HG03039 (cell line): Measurements from ENCODE around the gene PHLDA3.
"Not testable (repeated sequence)": the region's sequence is repeated elsewhere in the genome, so short reads cannot be mapped to it uniquely, and the experiment has no call there.

Source experiments
- ATAC-seq: cut with Tn5 transposase; IDR thresholded peaks from one replicate; pipeline ENCODE4 v1.9.1; 2021; ENCODE audit warnings: mild to moderate bottlenecking, moderate library complexity; ENCODE audit not compliant: unreplicated experiment

Gene PHLDA3

GRCh38 chr1:201504179-201504631 is 35.2 kb upstream of the PHLDA3 start:
- no peak for ATAC-seq

DNA sequence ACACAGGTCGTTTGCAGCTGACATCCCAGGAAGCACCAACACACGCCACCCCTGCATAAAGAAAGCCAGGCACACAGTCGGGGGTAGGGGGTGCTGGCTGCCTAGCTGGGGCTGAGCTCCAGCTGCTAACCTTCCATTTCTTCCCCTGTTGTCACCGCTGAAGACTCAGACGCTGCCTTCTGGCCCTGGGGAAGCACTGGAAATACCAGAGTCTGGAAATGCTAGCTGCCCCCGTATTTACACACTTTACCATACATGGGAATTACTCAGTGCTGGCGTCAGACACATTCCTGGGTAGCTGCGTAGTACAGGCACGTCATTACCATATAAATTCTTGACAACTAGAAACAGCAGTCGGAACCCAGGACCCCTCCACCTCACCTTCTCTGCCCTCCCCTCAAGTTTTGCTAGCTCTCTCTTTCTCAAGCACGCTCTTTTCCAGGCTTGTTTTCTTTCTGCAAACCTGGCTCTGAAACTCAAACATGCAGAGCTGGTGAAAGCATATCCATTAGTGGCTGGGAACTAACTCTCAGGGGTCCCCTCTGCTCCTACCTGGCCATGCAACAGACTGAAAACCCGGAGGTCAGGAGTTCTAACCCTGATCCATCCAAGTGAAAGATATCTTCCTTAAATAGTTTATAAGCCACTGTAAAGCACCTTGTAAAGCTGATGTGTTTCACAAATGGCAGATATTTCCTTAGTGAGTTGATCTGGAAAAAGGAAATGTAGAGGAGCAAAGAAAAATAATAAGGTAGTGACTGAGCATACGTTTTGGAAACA is 34.6 kb upstream of the PHLDA3 start:
- no peak for ATAC-seq

GRCh38 chr1:201502511-201502857 is 33.5 kb upstream of the PHLDA3 start:
- no peak for ATAC-seq

GRCh38 chr1:201501812-201502510 is 33.0 kb upstream of the PHLDA3 start:
- no peak for ATAC-seq

DNA sequence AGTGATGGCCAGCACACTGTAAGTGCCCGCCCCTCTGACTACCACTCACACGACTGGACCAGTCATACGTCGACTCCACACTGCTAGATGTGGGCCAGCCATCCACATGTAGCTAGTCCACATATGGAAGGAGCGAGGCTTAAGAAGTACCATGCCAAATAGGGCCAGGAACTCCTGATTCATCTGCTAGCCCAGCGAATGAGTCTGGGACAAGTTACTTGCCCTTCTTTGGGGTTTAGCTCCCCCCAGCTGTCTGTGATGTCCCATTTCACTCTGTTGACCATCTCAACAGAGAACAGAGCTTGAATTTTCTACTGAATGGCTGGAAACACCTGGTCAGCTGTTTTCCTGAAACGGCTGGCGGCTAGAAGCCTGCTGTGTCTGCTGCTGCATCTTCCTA is 32.2 kb upstream of the PHLDA3 start:
- no peak for ATAC-seq

DNA sequence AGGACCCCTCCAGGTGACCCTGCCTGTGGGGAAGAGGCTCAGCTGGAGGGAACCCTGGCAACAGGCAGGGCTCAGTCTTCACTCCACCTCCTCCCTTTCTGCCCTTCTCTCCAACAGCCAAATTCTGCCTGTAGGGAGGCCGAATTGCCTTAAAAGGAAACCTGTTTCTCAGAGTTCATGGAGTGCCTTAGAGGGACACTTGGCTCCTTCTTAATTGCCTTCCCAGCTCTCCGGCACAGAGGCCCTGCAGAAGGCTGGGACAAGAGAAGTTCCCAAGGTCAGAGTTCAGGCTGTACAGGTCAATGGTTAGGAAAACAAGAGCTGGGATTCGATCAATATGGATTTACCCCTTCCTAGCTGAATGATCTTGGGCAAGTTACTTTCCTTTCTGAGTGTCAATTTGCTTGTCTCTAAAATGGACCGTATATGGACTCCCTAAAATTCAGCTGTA is 31.7 kb upstream of the PHLDA3 start:
- ATAC-seq: no peak

DNA sequence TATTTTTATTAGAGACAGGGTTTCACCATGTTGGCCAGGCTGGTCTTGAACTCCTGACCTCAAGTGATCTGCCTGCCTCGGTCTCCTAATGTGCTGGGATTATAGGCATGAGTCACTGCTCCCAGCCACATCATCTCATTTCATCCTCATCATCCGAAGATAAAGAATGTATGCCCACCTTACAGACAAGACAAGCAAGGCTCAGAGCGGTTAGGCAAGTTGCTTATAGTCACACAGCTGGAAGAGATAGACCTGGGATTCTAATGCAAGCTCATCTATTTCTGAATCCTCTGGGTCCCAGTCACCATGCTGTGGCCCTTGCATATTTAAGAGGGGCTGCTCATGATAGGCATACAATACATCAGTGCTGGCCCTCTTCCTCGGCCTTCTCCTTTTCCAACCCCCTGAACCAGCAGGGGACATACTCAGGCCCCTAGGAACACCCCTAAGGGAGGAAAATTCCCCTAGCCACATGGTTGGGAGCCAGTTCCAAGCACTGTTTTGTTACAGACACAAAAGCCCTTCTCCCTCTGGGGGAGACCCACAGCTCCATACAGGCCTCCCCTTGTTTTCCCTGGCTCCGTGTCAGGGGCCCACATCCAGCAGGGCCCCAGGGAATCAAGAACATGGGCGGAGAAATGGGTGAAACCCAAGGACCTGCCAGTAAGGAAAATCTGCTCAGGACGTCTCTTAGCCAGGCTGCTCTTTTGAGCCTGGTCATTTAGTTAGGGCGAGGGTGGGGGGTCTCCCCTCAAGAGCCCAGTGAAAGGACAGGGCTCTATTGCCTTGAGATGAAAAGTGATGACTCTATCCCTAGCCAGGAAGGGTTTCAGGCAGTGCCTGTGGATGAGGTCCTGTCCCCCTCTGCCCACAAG is 31.0 kb upstream of the PHLDA3 start:
- ATAC-seq: no peak

DNA sequence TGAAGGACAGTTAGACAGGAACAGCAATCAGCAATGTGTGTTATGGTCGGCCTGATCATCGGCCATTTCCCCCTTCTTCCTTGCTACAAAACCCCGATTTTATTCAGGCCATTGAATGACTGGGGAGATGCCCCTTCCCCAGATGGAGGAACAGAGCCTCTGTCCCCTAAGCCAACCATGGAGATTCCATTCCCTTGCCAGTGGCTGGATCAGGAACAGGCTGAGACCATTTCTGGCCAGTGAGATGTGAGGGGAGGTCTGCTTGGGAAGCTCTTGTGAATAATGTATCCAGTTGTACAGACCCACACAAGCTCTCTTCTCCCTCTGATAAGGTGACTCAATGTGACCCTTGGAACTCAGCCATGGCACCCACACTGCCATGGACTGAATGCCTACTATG is 30.2 kb upstream of the PHLDA3 start:
- no peak for ATAC-seq

DNA sequence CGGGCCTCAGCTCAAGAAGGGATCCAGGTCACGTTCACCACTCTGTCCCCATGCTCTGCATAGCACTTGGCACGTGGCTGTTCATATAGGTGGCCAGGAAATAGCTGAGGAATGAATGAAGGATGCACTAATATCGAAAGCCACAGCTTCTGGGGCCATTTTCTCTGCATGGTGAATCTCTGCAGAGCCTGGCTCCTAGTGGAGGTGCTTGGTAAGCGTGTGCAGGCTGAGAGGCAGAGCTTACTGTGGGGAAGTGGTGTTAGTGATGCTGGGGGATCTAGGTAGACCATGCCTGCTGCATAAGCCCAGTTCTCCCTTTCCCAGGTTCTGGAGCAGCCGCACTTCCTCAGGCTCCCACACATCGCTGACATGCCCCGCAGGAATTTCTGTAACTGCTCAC is 29.6 kb upstream of the PHLDA3 start:
- no peak for ATAC-seq

DNA sequence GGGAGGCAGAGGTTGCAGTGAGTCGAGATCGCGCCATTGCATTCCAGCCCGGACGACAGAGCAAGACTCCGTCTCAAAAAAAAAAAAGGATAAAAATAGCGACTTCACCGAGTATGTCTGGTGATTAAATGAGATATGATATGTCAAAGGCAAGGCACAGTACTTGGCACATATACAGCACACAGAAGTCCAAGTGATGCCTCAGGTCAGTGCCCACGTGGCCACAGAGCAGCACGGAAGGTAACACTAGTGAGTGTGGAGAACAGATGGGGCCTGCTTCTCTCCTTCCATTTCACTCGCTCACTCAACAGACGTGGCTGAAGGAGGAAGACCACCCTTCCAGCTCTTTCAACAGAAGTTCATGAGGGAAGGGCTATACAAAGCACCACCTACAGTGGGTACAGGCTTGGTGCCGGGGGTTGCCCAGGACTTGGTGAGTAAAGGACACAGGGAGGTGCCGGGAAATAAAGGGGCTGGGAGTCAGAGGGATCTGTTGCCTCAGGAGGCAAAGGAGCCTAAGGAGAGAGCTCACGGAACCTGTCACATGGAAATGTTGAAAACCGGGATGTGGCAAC is 29.0 kb upstream of the PHLDA3 start:
- no peak for ATAC-seq

DNA sequence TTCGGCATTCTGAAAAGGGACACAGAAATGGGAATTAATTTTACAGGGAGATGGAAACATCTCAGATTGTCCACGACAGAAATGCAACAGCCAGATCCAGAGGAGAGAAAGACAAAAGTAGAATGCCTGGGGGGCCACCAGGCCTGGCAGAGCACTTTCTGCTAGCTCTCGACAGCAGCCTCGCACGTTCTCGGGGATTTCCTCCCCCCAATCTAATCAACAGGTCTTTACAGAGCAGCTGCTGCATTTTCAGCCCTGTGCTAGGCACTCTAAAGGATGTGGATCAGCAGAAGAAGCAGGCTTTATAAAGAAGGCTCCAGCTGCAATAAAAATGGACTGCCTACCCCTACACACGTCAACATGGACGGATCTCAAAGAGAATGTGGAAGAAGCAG is 27.3 kb upstream of the PHLDA3 start:
- no peak for ATAC-seq

DNA sequence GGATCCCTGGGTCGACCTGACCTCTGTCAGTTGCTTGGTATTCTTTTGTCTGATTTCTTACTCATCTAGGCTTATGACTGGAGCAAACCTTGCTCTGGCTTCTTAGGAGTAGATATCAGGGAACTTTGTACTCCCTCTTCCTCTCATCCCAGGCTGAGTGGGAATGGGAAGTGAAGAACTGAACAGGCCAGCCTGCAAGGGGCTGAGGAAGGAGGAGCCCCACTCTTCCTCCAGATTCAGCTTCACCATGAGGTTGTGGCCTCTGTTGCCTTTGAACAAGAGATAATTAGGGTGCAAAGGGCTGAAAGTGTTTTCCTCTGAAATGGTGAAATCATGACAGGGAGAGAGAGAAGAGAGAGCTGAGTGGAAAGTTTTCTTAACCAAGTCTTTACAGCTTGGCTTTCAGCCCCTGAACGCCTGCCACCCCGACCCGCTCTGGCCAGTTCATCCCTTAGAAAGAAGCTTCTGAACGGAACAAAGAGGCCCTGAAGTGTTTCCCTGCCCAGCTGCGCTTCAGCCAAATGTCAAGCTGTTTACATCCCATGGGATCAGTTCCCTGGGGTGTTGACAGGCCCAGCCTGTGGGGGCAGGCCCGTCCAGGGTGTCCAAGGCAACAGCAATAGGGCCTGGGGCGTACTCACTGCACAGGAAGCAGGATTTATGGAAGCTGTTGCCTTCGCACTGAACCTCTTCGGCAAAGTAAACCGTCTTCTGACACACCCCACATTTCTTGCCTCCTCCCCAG is 26.7 kb upstream of the PHLDA3 start:
- no peak for ATAC-seq

DNA sequence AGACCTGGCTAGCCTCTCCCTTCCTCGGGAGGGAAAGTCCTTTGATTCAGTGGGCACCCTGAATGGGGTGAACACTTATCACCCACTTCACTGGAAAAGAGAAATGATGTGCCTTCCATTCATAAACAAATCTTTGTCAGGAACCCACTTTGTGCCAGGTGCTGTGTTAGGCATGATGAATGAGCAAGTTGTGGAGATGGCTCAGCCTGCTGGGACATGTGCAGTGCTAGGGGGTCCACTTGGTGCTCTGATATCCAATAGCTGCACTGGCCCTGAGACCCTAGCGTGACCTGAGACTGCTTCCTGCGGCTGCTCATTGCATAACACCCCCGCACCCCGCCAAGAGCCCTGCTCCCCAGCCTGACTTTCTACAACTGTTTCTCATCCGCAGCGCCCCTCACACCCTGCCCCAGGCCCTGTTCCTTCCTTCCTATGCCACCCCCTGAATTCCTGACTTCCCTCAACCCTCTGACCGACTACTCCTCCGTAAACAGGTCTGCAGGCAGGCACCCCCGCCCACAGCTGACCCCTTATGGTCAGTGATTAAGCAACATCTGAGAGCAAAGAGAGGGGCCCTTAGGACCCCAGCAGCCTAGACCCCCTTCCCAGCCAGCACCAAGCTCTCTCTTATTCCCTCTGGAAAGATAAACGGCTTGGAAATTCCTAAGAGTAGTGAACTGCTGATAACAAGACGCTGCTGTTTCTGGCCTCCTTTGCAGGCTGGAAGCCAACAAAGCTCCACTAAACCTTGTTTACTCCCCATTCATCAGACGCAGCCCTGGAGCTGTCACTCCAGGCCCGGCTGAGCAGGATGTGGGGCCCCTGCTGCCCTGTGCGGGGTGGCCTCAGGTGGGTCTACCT is 25.0 kb upstream of the PHLDA3 start:
- no peak for ATAC-seq

- not testable (repeated sequence) for ATAC-seq
Observed at GRCh38 chr1:201493026-201493656, 24.2 kb upstream of the PHLDA3 start.

- ATAC-seq: no peak
Observed at GRCh38 chr1:201491896-201492511, 23.0 kb upstream of the PHLDA3 start.

GRCh38 chr1:201490708-201491131 is 21.7 kb upstream of the PHLDA3 start:
- no peak for ATAC-seq

DNA sequence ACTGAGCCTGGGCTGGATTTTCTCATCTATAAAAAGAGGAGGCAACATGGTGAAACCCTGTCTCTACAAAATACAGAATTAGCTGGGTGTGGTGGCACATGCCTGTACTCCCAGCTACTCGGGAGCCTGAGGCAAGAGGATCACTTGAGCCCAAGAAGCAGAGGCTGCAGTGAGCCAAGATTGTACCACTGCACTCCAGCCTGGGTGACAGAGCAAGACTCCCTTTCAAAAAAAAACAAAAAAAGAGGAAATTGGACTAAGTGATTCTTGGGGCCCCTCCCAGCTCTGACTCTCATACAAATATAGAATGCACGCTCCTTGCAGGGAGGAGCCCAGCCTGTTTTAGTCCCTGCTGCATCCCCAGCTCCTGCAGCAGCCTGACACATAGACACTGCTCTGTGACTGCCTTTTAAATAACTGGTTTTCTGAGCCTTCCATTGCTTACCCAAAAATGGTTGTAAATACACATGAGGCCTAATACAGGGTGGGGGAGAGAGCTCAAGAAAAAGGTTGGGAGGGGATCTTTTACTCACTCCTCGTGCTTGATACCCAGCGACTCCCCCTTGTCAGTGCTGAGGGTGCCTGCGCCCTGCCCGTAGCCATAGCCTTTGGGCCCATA is 20.8 kb upstream of the PHLDA3 start:
- no peak for ATAC-seq
